Retina (tissue), 1 donor: ENCODE measurements around the gene C10orf71.

Source experiments
- DNase-seq: peaks from one replicate; pipeline ENCODE4 v3.0.0-alpha.2; 2016

C10orf71 gene, protein sequence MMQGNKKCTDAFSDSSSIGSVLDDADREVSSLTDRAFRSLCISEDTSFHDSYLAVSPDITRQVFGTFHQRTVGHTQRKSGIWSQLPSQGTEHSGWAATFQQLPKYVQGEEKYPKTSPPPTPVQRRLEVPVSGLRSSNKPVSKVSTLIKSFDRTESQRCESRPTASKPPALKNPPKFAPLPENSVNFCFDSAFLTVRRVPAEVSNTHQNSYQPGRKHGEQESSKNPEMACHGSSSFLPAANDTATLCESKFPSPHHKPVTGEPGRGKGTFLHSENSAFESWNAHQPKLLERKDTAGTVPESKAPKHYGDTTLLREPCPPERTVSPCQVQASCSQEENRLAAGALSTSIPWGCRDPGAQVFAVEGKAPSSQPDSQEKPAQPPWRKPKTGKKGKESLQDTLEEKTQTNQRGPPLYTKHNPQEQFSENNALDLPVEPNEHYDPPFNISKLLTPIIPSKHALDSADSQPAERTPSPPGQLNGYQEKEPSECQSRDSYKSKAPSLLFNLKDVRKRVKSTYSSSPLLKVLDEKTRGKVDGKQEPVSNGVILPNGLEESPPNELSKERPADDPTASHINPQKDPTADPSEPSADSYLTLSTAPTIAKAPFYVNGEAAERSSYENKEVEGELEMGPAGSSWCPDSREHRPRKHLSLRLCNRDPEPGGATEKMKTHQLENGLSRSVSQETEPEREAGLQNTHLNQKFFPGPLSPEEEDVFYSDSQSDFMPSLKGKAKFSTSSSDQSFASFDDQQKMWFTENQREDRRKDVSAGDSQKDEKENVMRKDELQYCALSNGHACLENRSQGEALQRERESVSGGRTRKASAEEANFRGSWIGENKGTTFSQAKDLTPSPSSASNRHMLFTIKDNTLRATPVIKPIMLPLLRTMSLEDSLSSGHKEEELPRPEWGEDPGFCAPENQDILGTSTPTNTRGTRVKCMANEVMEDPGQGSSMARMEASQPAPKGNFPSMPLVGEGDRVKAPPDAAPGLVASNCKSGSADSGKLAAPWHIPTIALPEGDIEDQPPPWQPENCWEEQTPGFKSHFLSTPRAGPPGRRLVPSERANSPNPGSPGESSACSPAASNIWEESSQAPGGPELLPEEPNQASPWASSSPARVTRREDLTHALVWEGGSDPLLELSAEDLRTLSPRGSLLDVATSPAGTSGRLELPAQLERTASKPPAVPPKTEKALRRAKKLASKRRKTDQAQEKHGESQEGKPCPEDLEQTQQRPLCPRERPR (N-terminal part only)

DNA sequence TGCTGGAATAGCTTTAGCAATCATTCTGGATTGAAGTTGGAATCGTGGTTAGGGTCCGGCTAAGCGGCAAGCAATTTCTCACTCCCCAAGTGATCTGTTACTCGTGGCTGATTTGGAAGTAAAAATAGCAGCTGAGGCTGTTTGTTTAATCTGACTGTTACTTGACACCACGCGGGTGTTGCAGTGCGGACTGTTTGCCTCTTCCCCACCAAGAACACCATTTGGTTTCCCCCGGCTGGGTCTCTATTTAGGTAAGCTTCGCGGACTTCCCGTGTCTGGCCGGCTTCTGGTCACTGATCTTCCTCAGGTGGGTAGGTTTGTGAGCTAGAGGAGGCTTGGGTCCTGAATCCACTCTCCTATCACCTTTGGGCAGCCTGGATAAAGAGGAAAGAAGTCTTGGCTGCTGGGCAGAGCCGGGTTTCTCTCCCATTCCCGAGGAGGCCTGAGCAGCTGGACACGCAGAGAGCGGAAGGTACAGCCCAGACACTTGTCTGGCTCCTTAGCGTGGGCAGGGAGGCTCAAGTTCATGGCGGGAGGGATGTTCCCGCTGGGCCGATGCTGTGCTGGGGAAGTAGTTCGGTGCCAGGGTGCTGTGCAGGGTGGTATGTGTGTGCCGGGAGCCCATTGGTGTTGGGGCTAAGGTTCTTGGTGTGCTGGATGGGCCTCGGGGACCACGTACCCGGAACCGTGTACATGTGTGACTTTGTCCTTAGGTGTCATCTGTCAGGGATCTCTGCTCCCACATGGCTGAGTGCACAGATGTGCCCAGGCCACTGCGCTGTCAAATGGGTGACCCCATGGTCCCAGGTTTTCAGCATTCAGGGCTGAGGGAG lies at the start of gene C10orf71:
Gene C10orf71, plus strand, starts transcription at position 188 of the 833 bp plus-strand sequence. CDS start 23,376 bp downstream, outside the sequence.
- peak; percentile 54 for DNase-seq

DNA sequence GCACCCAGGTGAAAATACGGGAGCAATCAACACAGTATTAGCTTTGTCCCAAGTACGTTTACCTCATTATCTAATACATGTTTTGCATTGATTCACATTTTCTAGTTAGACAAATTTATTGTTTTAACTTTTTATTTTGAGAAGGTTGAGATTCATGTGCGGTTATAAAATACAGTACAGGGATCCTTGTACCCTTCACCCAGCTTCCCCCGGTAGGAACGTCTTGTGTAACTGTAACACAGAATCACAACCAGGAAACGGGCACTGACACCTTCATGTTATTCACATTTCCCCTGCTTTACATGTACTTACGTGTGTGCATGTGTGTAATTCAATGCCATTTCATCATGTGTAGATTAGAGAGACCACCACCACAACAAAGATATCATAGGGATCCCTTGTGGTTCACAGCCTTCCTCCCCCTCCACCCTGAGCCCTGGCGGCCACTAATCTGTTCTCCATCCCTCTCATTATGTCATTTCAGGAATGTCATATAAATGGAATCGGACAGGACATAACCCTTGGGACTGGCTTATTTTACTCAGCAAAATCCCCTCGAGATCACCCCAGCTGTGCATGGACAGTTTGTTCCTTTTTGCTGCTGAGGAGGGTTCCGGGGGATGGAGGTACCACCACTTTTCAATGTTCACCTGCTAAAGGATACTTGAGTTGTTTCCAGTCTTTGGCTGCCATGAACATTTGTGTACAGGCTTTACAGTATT lies 46.5 kb upstream of the C10orf71 start:
- no peak for DNase-seq

DNA sequence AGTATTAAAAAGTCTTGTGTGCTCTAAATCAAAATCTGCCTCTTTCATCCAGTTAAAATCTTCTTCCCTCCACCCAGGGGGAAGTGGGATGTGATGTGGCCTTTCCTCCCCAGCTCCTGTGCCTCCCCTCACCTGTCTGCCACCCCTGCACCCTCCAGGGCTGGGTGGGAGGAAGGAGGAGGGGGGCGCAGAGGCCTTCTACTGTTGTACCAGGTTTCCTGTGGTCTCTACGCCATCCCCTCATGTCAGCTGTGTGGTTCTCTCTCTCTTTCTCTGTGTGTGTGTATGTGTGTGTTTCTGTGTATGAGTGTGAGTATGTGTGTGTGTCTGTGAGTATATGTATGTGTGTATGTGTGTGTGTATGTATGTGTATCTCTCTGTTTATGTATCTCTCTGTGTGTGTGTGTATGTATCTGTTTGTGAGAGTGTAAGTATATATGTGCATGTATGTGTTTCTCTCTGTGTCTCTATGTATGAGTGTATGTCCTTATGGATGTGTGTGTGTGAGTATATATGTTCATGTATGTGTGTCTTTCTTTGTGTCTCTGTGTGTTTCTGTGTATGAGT lies 45.5 kb upstream of the C10orf71 start:
- DNase-seq = no peak

DNA sequence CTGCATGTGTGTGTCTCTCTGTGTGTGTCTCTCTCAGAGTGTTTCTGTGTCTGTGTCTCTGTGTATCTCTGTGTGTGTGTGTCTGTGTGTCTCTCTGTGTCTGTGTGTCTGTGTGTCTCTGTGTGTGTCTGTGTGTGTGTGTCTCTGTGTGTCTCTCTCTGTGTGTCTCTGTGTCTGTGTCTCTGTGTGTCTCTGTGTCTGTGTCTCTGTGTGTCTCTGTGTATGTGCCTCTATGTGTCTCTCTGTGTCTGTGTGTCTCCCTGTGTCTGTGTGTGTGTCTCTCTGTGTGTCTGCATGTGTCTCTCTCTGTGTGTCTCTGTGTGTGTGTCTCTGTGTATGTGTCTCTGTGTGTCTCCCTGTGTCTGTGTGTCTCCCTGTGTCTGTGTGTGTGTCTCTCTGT lies 44.8 kb upstream of the C10orf71 start:
- no peak for DNase-seq

DNA sequence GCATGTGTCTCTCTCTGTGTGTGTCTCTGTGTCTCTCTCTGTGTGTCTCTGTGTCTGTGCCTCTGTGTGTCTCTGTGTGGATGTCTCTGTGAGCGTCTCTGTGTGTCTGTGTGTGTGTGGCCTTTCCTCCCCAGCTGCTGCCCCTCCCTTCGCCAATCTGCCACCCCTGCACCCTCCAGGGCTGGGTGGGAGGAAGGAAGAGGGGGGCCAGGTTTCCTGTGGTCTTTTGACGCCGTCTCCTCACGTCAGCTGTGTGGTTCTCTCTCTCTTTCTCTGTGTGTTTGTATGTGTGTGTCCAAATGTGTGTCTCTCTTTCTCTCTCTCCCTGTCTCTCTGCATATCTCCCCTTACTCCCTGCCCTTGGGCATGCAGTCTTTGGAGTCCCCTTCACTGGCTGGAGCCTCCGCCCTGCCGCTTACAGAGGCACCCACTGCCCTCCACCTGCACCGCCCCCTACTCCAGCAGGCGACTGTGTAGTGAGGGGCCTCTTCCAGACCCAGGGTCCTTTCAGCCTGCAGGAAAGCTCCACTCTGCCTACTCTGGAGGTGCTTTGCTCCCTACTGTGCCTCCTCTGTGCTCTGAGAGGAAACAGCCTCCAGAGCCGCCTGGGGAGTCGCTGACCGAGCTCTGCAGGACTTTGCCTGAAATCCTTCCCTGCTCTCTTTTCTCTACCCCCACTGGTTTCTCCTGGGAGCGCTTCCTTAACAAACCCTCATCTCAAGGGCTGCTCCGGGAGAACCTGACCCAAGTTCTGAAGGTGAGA lies 44.2 kb upstream of the C10orf71 start:
- DNase-seq = no peak

DNA sequence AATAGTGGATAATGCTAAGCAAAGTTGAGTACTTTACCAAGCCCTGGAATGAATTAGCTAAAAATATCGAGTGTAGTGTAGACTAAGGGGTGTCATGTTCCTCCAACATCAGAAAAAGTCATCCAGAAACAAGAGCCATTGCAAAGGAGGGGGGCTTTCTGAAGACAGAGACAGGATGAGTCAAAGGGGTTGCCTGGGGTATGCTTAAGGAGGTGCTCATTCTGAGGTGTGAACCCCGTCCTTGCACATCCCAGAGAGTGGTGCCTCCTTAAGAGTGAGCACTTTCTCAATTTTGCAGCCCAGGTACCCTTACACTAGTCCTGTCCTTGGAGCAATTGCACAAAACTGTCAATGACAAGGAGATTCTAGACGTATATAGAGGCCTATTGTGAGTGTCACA lies 43.1 kb upstream of the C10orf71 start:
- DNase-seq = no peak

DNA sequence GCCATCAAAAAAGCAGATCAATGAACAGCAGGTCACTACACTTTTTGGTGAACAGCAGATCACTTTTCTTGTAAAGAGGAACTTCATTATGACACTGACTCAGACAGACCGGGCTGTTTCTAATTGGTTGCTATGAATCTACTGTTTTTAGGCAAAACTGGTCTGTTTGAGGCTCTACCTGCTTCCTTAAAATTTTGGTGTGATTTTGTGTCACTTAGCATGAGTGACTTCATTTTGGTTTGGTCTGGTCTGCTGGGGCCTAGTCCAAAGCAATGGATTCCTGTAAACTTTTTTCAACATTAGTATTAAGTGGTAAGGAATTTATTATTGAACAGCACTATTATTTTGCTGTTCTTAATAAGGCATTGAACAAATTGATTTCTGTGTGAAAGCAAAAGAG lies 41.8 kb upstream of the C10orf71 start:
- no peak for DNase-seq

DNA sequence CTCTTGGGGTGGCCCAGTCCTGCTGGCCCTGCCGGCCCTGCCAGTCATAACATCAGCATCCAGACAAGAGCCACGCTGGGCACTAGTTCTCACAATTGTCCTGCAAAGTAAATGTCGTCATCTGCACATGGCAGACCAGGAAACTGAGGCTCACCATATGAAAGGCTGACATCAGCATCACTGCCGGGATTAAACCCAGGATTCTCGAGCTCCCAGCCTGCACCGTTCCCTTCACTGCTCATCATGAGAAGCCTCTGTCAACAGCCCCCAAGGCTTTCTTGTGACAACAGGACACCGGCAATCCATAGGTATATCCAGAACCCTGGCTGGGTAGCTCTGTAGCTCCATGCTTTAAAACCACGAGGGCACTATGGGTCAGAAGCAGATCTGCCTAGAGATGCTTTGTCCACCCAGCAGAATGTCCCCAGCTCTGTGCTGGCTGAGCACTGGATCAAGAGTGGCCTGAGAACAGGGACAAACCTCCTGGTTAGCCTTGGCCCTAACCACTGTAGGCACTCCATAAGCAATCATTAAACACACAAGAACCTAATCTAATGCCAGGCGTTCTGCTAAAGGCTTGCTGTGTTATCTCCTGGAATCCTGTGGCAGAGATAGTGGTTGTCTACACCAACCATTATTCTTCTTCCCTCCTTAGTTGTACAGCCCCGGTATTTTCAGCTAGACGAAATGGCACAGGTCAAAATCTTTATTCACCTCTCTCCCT lies 41.2 kb upstream of the C10orf71 start:
- no peak for DNase-seq

DNA sequence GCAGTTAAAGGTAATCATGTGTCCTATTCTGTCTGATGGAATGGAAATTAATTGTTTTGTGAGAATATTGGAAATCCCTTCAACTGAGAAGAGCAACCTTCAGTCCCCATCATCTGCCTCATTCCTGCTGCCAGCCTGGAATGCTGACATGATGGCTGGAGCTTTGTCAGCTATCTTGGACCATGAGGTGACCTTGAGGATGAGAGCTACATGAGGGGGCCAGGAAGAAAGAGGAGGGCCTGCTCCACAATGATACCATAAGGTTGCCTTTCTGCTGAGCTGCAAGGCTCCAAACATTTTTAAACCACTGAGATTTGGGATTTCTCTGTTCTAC lies 40.7 kb upstream of the C10orf71 start:
- no peak for DNase-seq

DNA sequence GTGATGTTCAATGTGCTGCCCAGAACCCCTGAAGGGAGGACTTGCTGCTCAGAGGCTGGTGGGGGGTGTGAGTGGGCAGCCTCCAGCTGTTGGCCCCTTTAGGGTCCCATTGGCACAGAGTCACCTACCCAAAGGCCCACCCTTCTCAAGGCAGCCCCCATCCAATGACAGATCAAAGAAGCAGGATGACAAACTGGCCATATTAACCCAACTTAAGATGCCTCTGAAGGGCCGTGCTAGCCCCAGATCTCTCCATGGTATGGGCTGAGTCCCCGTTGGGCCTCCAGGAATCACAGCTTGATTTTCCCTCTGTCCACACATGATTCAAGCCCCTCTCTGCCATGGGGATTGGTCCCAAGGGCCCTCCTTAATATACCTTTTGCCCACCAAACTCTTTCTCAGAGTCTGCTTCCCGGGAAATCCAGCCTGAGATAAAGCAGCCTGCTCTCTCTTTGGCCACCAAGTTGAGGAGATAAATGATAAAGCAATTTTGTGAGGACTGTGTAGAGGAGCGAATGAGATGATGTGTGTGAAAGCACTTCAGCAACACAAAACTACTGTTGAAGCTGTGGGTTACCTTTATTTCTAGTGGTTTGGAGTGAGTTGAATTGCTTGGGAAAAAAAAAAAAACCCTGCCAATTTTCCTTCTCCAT lies 38.2 kb upstream of the C10orf71 start:
- DNase-seq = no peak

DNA sequence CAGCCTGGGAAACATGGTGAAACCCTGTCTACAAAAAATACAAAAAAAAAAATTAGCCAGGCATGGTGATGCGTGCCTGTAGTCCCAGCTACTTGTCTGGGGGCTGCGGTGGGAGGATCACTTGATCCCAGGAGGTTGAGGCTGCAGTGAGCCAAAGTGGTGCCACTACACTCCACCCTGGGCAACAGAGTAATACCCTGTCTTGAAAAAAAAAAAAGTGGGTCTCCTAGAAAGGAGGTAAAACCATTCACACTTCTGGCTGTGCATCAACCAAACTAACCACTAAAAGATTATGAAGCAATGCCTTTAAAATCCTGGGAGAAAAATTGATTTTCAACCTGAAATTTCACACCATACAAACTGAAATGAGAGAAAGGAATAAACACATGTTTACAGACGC lies 35.4 kb upstream of the C10orf71 start:
- no peak for DNase-seq

DNA sequence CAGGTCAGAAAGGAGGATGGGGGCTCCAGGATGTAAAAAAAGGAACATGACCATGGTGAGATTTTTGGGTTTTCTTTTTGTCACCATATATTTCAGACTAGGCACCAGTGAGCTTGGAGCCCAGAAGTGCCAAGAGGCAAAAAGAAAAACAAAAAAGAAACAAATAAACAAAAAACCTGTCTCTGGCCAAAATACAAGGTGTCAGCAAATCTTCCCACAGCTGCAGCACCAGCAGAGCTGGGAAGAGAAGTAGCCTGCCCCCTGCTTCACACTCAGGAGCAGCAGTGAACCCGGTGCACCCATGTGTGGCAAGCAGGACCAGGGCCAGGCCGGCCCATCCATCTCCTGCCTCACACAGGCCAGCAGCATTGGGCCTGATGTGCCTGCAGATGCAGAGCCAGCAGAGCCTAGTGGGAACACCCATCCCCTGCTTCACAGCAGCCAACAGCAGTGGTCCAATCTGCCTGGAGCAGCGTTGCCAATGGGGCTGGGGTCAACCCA lies 34.7 kb upstream of the C10orf71 start:
- no peak for DNase-seq

DNA sequence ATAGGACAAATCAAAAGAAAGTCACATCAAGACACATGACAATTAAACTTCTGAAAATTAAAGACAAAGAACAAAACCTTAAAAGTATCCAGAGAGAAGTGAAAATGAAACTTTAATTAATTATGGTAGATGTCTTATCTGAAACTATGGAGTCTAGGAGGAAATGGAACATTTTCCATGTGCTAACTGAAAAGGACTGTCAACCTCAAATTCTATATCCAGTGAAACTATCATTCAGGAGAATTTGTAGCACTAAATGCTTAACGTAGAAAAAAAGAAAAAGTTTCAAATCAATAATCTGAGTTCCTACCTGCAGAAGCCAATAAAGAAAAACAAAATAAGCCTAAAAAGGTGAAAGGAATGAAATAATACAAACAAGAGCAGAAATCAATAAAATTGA lies 33.1 kb upstream of the C10orf71 start:
- no peak for DNase-seq

DNA sequence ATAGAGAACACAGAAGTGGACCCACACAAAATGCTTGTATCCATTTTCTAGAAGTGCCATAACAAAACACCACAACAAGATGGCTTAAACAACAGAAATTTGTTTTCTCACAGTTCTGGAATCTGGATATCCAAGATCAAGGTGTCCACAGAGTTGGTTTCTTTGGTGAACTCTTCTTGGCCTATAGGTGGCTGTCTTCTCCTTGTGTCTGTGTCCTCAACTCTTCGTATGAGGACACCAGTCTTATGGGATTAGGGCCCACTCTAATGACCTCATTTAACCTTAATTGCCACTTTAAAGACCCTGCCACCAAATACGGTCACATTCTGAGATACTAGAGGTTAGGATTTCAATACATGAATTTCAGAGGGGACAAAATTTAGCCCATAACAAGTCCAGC lies 30.8 kb upstream of the C10orf71 start:
- DNase-seq = no peak

DNA sequence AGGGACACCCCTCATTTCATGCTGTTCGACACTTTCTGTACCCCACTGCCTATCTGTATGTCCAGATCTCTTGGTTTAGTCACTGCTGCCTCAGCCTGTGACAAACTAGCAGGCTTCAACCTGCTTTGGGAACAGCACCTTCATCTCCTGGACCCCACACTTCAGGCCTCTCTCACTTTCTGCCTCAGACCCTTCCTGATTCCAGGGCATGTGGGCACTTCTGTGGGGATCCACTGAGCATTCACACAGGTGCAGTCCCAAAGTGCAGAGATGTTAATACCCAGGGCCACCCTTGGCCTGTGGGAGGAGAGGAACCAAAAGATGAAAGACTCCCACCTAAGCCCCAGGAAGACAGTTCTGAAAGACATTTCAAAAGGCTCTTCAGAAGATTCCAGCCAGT lies 29.4 kb upstream of the C10orf71 start:
- no peak for DNase-seq

DNA sequence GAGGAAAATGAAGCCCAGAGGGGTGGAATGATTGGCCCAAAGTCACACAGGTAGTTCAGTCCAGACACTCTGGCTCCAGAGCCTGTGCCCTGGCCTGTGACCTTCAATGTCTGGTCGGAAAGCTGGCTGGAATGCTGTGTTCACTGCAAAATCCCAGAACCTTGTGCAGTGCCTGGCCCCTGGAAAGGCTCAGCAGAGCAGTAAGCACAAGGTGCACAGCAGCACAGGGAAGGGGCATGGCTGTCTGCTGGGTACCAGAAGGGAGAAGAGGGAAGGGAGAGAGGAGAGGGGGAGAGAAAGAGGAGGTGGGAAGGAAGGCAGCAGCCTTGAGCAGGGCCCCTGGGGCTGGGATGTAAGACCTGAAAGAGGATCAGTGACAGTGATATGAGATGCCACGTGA lies 28.4 kb upstream of the C10orf71 start:
- DNase-seq = no peak

DNA sequence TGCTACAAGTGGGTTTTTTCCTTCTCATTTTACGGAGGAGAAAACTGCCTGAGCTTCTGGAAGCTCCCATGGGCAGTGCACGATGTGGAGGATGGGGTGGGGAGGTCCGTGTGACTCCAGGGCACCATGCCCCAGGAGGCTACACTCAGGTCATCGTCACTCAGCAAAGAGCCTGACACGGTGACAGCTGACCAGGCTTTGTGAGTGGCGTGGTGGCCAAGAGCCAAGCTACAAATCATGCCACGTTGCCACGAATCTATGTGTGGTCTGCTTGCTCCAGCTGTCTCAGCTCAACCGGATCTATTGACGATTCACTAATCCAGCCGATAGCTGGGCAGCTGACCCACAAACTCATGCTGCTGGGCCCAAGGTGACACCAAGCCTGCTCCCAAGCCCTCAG lies 27.6 kb upstream of the C10orf71 start:
- no peak for DNase-seq

DNA sequence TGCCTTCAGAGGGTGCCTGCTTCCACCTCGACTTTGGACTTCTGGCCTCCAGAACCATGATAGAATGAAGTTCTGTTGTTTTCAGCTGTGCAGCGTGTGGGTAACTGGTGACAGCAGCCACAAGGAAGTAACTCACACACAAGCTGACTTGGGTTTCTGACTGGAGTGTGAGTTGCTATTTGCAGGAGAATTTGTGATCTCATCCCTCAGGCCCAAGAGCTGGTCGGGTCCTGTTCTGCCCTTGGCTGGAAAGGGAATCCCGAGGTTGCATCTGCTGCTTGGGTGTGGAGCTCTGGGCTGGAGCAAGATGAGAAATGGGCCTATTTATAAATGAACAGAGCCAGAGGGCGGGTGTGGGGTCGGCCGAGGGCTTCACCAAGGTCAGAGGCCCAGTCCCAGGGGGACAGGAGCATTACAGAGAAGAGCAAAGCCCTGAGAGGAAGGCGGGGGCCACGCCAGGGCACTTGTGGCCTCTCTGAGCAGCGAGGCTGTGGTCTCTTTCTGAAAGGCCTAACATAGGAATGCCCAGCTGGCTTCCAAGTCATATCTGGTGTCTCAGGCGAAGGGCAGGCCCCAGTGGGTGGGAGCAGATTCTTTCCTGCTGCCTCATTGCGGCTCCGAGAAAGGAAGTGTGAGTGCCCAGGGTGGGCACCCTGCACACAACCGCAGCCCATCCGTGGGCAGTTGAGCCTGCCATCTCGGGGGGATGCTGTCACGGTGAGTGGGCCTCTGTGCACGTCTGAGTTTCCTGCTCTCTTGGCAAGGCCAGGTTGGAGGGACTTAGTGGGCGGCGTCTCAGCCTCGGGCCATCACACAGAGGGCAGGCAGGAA lies 26.5 kb upstream of the C10orf71 start:
- no peak for DNase-seq
